ENCODE data around the gene ADAM30.
"Not testable (repeated sequence)": the region's sequence is repeated elsewhere in the genome, so short reads cannot be mapped to it uniquely, and the experiment has no call there.

The ADAM30 gene

DNA sequence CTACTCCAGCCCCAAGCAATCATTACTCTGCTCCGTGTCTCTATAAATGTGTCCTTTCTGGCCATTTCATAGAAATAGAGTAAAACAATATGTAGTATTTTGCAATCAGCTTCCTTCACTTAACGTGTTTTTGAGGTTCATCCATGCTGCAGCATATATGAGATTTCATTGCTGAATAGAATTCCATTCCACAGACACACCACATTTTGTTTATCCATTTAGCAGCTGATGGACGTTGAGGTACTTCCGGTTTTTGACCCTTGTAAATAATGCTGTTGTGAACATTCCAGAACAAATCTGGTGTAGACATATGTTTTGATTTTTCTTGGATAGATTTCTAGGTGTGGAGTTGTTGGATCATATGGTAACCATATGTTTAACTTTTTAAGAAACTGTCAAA, 30.7 kb downstream of the ADAM30 start:
- no peak for TF ChIP-seq CTCF (IDR thresholded peaks at IDR 0.05; ENCODE audit: low read depth, low read length)
- no peak overlapping the region for H3K4me3 ChIP-seq (ENCODE audit: low read depth, low read length)

DNA sequence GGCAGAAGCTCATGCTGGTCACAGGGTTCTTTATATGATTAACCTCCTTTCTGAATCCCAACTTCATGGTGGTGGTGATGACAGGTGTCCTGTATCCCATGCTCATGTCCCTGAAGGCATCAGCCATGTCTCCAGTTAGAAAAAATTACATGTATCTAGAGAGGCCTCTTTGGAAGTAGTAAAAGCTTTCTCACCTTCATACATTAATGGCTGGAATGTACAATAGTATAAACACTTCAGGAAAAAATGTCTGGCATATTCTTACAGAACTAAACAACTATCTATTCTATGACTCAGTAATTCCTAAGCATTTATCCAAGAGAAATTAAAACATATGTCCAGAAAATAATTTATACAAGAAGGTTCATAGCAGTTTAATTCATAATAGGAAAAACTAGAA, 34.0 kb downstream of the ADAM30 start:
- H3K4me3 ChIP-seq (ENCODE audit: low read depth, low read length), result no peak overlapping the region
- no peak for TF ChIP-seq CTCF (IDR thresholded peaks at IDR 0.05; ENCODE audit: low read depth, low read length)

DNA sequence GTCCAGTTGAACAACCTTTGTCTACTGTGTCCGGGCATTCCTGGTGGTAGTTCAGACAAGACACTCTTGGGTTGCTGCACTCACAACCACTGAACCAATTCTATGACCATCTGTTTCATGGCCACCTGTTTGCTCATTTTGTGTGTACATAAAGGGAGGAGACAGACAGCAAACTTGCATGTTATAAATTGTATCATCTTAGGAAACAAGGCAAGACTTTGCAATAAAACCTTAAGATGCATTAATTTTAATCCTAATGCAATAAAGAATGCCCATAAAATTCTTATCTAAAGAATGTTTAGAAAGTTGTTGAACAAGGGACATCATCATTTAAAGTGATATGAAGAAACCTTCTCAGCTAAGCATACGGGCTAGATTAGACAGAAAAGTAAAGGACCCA, 34.8 kb downstream of the ADAM30 start:
- no peak for TF ChIP-seq CTCF (IDR thresholded peaks at IDR 0.05; ENCODE audit: low read depth, low read length)
- no peak overlapping the region for H3K4me3 ChIP-seq (ENCODE audit: low read depth, low read length)

GRCh38 chr1:119859647-119860046, 36.7 kb downstream of the ADAM30 start:
- H3K4me3 ChIP-seq (ENCODE audit: low read depth, low read length), result no peak overlapping the region
- TF ChIP-seq CTCF (IDR thresholded peaks at IDR 0.05; ENCODE audit: low read depth, low read length), result no peak

DNA sequence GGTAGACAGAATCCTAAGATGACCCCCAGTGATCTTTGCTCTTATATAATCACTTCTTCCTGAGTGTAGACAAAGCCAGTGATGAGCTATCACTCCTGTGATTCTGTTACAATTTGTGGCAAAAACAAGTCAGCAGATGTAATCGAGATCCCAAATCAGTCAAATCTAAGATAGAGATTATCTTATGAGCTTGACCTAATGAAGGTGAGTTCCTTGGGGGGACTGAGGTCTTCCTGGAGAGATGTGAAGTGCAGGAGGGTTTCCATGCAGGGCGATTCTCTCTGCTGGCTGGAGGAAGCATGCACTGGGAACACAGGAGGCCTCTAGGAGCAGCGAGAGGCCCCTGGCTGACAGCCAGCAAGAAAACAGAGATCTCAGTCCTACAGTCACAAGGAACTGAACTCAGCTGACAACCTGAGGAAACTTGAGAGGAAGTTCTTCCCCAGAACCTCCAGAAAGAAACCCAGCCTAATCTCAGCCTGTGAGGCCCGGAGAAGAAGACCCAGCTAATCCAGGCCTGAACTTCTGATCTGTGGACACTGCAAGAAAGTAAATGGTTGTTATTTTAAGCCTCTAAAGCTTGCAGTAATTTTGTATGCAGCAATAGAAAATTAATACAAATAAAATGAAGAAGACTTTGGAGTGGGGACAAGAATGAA, 37.6 kb downstream of the ADAM30 start:
- not testable (repeated sequence) for H3K4me3 ChIP-seq (ENCODE audit: low read depth, low read length)

- no peak overlapping the region for H3K4me3 ChIP-seq (ENCODE audit: low read depth, low read length)
- TF ChIP-seq CTCF (IDR thresholded peaks at IDR 0.05; ENCODE audit: low read depth, low read length), result no peak
Observed at GRCh38 chr1:119858126-119858525, 38.2 kb downstream of the ADAM30 start.

DNA sequence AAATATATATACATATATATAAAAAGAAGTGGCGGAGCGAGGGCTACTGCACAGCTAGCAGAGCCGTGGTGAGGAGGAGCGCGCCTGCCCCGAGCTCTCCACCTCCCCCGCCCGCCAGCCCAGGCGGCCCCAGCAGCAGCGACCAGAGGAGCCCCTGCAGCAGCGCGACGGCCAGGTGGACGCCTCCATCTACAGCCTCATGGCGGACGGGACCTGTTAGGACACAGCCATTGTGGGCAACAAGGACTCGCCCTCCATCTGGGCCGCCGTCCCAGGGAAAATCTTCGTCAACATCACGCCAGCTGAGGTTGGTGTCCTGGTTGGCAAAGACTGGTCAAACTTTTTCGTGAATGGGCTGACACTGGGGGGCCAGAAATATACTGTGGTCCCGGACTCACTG, 43.2 kb downstream of the ADAM30 start:
- no peak overlapping the region for H3K4me3 ChIP-seq (ENCODE audit: low read depth, low read length)
- TF ChIP-seq CTCF (IDR thresholded peaks at IDR 0.05; ENCODE audit: low read depth, low read length), result no peak

DNA sequence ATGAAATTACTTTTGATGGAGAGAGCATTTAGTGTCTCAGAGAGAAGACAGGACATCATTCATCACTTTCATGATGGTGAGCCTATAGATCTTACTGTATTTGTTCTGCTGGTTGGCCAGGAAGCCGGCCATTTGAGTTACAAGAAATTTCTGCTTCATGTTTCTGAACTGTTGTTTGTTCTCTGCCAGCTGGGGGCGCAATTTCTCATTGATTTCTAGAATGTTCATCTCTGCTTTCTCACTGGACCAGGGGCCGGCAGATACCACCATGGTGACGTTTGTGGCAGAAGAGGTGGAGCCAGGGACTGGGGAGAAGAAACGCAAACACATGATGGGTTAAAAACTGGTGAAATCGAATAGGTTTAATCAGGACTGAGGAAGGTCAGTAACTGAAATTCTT, 52.1 kb downstream of the ADAM30 start:
- 0 out of 2 replicates have a peak, but pooled peaks have one; percentile 30 for TF ChIP-seq CTCF (IDR thresholded peaks at IDR 0.05; ENCODE audit: low read depth, low read length)

More for the DNA sequence above, 52.1 kb downstream of the ADAM30 start:
- H3K4me3 ChIP-seq (ENCODE audit: low read depth, low read length), result not testable (repeated sequence)

Measured in WI38 (cell line).